ENCODE results near the gene LRMDA.
"Not testable (repeated sequence)": the region's sequence is repeated elsewhere in the genome, so short reads cannot be mapped to it uniquely, and the experiment has no call there.

DNA sequence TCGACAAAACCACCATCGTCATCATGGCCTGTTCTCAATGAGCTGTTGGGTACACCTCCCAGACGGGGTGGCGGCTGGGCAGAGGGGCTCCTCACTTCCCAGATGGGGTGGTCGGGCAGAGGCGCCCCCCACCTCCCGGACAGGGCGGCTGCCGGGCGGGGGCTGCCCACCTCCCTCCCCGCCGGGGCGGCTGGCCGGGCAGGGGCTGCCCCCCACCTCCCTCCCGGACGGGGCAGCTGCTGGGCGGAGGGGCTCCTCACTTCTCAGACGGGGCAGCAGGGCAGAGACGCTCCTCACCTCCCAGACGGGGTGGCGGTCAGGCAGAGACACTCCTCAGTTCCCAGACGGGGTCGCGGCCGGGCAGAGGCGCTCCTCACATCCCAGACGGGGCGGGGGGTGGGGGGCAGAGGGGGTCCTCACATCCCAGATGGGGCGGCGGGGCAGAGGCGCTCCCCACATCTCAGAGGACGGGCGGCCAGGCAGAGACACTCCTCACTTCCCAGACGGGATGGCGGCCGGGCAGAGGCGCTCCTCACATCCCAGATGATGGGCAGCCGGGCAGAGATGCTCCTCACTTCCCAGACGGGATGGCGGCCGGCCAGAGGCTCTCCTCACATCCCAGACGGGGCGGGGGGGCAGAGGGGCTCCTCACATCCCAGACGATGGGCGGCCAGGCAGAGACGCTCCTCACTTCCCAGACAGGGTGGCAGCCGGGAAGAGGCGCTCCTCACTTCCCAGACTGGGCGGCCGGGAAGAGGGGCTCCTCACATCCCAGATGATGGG is 318.9 kb downstream of the LRMDA start:
- not testable (repeated sequence) for TF ChIP-seq CTCF, EP300, POLR2A, POLR2AphosphoS5 (IDR thresholded peaks at IDR 0.05)
